Ishikawa (cell line): ENCODE data around the gene PRR33.

Source experiments
- CREB1 ChIP-seq: IDR thresholded peaks from 2 replicates; pipeline ENCODE4 v1.6.1; 2012; ENCODE audit warnings: low read depth
- EGR1 ChIP-seq: IDR thresholded peaks from 2 replicates; pipeline ENCODE4 v1.6.1; 2012
- EP300 ChIP-seq: IDR thresholded peaks from 2 replicates; pipeline ENCODE4 v1.6.1; 2012; ENCODE audit warnings: borderline replicate concordance
- FOXM1 ChIP-seq: IDR thresholded peaks from 2 replicates; pipeline ENCODE4 v1.6.1; 2012; ENCODE audit warnings: low read depth, borderline replicate concordance
- NFIC ChIP-seq: IDR thresholded peaks from 2 replicates; pipeline ENCODE4 v1.6.1; 2012
- RAD21 ChIP-seq: IDR thresholded peaks from 2 replicates; pipeline ENCODE4 v1.6.1; 2012; ENCODE audit warnings: low read depth
- REST ChIP-seq: IDR thresholded peaks from 2 replicates; pipeline ENCODE4 v1.6.1; 2012; ENCODE audit warnings: low read depth, mild to moderate bottlenecking
- TAF1 ChIP-seq: IDR thresholded peaks from 2 replicates; pipeline ENCODE4 v1.6.1; 2012; ENCODE audit warnings: low read depth, mild to moderate bottlenecking
- USF1 ChIP-seq: IDR thresholded peaks from 2 replicates; pipeline ENCODE4 v1.6.1; 2012
- ZBTB7A ChIP-seq: IDR thresholded peaks from 2 replicates; pipeline ENCODE4 v1.6.1; 2012; ENCODE audit warnings: low read depth
- TF ChIP-seq, protein P1 (sequence below): IDR thresholded peaks from 2 replicates; pipeline ENCODE4 v1.6.1; 2012

DNA sequence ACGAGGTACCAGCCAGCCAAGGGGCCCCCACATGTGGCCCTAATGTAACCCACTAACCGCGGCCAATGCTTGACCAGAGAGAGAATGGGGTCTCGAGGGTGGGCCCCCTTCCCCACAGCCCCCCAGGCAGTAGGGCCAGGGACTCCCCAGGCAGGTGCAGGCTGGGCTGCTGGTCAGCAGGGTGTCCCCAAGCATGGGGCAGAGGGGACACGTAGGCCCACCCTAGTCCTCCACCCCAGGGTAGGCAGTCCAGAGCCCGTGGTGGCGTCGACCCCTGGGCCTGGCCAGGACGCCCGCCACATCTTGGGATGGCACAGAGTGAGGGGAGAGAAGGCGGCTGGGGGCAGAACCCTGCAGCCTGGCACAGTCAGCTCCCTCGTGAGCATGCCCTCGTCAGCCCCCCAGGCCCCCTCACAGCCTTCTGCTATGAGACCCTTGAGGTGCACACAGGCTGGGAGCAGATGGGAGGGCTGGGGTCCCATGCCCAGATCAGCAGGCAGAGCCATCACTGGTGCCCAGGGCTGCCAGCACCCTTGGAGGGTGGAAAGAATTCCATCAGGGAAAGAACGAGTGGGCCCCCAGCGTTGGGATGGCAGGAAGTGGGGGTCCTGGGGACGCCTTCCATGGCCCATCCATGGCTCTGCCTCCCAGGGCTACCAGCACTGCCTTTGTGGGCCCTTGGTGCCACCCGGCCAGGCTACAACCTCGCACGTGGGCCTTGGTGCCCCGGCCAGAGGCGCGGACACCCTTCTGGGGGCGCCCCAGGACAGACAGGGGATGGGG, 33.9 kb upstream of the PRR33 start:
- no peak for TF ChIP-seq EGR1
- no peak for TF ChIP-seq CREB1
- TF ChIP-seq, protein P1, sequence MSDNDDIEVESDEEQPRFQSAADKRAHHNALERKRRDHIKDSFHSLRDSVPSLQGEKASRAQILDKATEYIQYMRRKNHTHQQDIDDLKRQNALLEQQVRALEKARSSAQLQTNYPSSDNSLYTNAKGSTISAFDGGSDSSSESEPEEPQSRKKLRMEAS, result no peak
- TF ChIP-seq EP300, result no peak
- TF ChIP-seq REST, result no peak
- no peak for TF ChIP-seq ZBTB7A
- no peak for TF ChIP-seq NFIC
- TF ChIP-seq USF1, result no peak
- no peak for TF ChIP-seq TAF1
- TF ChIP-seq FOXM1, result no peak
- no peak for TF ChIP-seq RAD21
